ENCODE data around the gene CCDC177. TPM values are rescaled to one million over a fixed set of nuclear protein-coding genes. Genes with fewer than 3 reads are reported as not detected.

CCDC177 gene
- polyA plus RNA-seq, 2 of the 4 experiments (the other 2 are of a cell fraction): not detected

DNA sequence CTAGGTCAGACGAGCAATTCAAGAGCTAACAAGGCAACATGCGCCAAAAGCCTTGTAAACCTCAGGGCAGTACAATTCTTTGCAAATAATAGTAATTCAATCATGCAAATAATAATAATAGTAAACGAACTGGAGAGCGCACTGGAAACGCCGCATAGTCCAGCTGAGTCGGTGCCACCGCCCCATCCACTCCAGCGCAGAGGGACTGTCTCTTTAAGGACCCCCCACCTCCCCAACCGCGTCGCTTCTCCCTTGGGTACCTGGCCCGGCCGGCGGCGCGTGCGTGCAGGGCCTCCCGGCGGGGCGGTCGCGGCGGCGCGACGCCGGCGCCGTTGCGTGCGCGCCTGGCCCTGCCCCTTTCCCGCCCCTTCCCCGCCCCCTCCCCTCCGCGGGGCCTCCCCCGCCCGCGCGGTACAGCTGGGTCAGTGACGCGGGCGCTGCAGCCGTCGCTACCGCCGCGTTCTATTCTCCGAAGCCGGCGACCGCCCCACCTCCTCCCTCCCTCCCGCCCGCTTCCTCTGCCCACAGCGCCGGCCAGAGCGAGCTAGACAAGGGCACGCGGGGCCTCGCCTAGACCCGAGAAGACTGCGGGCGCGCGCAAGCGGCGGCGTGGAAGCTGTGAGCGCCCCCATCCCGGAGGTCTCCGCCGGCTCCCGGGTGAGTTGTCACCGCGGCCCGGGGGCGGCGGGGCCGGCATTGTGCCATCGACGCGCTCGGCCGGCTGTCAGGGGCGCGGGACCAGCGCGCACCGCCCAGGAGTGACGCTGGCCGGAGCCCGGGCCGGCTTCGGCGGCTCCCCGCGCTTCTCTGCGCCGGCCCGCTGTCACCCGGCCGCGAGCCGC, 36.7 kb upstream of the CCDC177 start, which contains the start of gene SUSD6:
TSS of gene SUSD6 (plus strand) at position 425 of the 842 bp plus-strand sequence. CDS start 46,997 bp downstream, outside the sequence.
- peak; percentile 89 to 92 for ATAC-seq
- Histone ChIP-seq H3K27ac (peak within 1 kb of the TSS; percentile 83 to 93), H3K4me1 (peaks cover 30% of the 10 kb centered on the region), H3K4me3 (peak within 1 kb of the TSS; percentile 95), H3K4me2 (peak within 1 kb of the TSS; percentile 93), H3K9me3 (no peaks in the 10 kb centered on the region)
- ChIA-PET CTCF (interaction anchor here (0.5 to 2.1 kb wide), 12 partner anchors 20 to 370 kb away, joined by 3 to 10 read pairs (median 4); no protein-coding TSS in a partner anchor), POLR2A (interaction anchor here (1.1 to 1.3 kb wide), 2 partner anchors 20 to 156 kb away, joined by 3 to 10 read pairs; partner anchors contain the start of gene SRSF5)
- TF ChIP-seq FOSL2 (IDR thresholded peaks at IDR 0.05) (no peak), FOSL2 (CRISPR knock-in tag; IDR thresholded peaks at IDR 0.05) (no peak), RARB (CRISPR knock-in tag; IDR thresholded peaks at IDR 0.05) (no peak), CBX8 (IDR thresholded peaks at IDR 0.05) (no peak), JUN (IDR thresholded peaks at IDR 0.05) (peak in 1 of 2 experiments; percentile 47; a peak in 1 of 5 replicates), POLR2A (IDR thresholded peaks at IDR 0.05; ENCODE audit: low read length) (peak; percentile 35), KDM1A (IDR thresholded peaks at IDR 0.05; ENCODE audit: low read depth) (no peak), RAD21 (conservative IDR thresholded peaks at IDR 0.05 in 1 of 2, IDR thresholded peaks at IDR 0.05 in 1 of 2) (peak in 1 of 2 experiments; percentile 25; a peak in 1 of 5 replicates), TP53 (CRISPR knock-in tag; IDR thresholded peaks at IDR 0.05) (no peak)
- TF ChIP-seq, protein P1, sequence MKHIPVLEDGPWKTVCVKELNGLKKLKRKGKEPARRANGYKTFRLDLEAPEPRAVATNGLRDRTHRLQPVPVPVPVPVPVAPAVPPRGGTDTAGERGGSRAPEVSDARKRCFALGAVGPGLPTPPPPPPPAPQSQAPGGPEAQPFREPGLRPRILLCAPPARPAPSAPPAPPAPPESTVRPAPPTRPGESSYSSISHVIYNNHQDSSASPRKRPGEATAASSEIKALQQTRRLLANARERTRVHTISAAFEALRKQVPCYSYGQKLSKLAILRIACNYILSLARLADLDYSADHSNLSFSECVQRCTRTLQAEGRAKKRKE (CRISPR knock-in tag; IDR thresholded peaks at IDR 0.05; ENCODE audit: low read depth): no peak
- TF ChIP-seq, protein P2, sequence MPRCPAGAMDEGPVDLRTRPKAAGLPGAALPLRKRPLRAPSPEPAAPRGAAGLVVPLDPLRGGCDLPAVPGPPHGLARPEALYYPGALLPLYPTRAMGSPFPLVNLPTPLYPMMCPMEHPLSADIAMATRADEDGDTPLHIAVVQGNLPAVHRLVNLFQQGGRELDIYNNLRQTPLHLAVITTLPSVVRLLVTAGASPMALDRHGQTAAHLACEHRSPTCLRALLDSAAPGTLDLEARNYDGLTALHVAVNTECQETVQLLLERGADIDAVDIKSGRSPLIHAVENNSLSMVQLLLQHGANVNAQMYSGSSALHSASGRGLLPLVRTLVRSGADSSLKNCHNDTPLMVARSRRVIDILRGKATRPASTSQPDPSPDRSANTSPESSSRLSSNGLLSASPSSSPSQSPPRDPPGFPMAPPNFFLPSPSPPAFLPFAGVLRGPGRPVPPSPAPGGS (IDR thresholded peaks at IDR 0.05): 0 out of 3 replicates have a peak, but pooled peaks have one; percentile 28
- TF ChIP-seq, protein P3, sequence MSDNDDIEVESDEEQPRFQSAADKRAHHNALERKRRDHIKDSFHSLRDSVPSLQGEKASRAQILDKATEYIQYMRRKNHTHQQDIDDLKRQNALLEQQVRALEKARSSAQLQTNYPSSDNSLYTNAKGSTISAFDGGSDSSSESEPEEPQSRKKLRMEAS (IDR thresholded peaks at IDR 0.05): peak; percentile 58; the same call in 1 of the 2 replicates
- TF ChIP-seq, protein P4, sequence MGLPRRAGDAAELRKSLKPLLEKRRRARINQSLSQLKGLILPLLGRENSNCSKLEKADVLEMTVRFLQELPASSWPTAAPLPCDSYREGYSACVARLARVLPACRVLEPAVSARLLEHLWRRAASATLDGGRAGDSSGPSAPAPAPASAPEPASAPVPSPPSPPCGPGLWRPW (IDR thresholded peaks at IDR 0.05): no peak
- WGBS (ENCODE audit: missing lambda C conversion rate): 1% methylated on average over 16 of the region's 105 CpGs
- no peak for FAIRE-seq
- peak; percentile 86 to 91 for DNase-seq (ENCODE audit: low read depth in 1 of 2, low spot score in 1 of 2)

DNA sequence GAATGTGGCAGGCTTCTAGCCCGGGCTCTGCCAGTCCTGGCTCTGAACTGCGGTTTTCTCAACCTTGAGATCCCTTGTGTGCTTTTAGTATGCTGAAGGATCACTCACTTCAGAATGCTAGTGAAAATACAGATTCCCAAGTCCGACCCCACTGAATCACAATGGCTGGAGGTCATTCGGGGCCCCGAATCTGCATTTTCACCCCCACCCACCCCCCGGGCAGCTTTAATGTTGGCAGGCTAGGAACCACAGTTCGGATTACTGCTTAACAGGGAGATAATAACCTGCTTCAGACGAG, 36.2 kb upstream of the CCDC177 start:
- Histone ChIP-seq H3K4me2 (peak overlapping the region; percentile 90), H3K9me3 (no peaks in the 10 kb centered on the region), H3K27ac (peak overlapping the region; percentile 75 to 93), H3K4me1 (peaks cover 36% of the 10 kb centered on the region), H3K4me3 (peak overlapping the region; percentile 95)
- TF ChIP-seq RCOR1 (IDR thresholded peaks at IDR 0.05; ENCODE audit: low read depth, low read length) (no peak), RNF2 (IDR thresholded peaks at IDR 0.05; ENCODE audit: borderline replicate concordance, low read depth) (no peak), EHMT2 (IDR thresholded peaks at IDR 0.05; ENCODE audit: low read depth) (no peak), CBX8 (IDR thresholded peaks at IDR 0.05) (no peak), NPAS2 (CRISPR knock-in tag; IDR thresholded peaks at IDR 0.05; ENCODE audit: borderline replicate concordance) (no peak), RARB (CRISPR knock-in tag; IDR thresholded peaks at IDR 0.05) (no peak), ZNF302 (CRISPR knock-in tag; IDR thresholded peaks at IDR 0.05) (no peak), BHLHE40 (IDR thresholded peaks at IDR 0.05; ENCODE audit: low read depth, low read length) (no peak), TP53 (CRISPR knock-in tag; IDR thresholded peaks at IDR 0.05) (no peak), FOSL2 (IDR thresholded peaks at IDR 0.05) (no peak), FOSL2 (CRISPR knock-in tag; IDR thresholded peaks at IDR 0.05) (no peak), MYC (IDR thresholded peaks at IDR 0.05; ENCODE audit: borderline replicate concordance, low read length) (no peak), TFCP2L1 (CRISPR knock-in tag; IDR thresholded peaks at IDR 0.05) (no peak), CEBPB (IDR thresholded peaks at IDR 0.05) (no peak), ZFP36 (IDR thresholded peaks at IDR 0.05; ENCODE audit: borderline replicate concordance, partially characterized antibody) (no peak), SMC3 (IDR thresholded peaks at IDR 0.05) (no peak)
- TF ChIP-seq, protein P5, sequence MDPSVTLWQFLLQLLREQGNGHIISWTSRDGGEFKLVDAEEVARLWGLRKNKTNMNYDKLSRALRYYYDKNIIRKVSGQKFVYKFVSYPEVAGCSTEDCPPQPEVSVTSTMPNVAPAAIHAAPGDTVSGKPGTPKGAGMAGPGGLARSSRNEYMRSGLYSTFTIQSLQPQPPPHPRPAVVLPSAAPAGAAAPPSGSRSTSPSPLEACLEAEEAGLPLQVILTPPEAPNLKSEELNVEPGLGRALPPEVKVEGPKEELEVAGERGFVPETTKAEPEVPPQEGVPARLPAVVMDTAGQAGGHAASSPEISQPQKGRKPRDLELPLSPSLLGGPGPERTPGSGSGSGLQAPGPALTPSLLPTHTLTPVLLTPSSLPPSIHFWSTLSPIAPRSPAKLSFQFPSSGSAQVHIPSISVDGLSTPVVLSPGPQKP (IDR thresholded peaks at IDR 0.05; ENCODE audit: low read depth, low read length): no peak
- TF ChIP-seq, protein P6, sequence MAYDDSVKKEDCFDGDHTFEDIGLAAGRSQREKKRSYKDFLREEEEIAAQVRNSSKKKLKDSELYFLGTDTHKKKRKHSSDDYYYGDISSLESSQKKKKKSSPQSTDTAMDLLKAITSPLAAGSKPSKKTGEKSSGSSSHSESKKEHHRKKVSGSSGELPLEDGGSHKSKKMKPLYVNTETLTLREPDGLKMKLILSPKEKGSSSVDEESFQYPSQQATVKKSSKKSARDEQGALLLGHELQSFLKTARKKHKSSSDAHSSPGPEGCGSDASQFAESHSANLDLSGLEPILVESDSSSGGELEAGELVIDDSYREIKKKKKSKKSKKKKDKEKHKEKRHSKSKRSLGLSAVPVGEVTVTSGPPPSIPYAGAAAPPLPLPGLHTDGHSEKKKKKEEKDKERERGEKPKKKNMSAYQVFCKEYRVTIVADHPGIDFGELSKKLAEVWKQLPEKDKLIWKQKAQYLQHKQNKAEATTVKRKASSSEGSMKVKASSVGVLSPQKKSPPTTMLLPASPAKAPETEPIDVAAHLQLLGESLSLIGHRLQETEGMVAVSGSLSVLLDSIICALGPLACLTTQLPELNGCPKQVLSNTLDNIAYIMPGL (CRISPR knock-in tag; IDR thresholded peaks at IDR 0.05; ENCODE audit: borderline replicate concordance): no peak
- TF ChIP-seq, protein P3 (IDR thresholded peaks at IDR 0.05): no peak
- TF ChIP-seq, protein P7, sequence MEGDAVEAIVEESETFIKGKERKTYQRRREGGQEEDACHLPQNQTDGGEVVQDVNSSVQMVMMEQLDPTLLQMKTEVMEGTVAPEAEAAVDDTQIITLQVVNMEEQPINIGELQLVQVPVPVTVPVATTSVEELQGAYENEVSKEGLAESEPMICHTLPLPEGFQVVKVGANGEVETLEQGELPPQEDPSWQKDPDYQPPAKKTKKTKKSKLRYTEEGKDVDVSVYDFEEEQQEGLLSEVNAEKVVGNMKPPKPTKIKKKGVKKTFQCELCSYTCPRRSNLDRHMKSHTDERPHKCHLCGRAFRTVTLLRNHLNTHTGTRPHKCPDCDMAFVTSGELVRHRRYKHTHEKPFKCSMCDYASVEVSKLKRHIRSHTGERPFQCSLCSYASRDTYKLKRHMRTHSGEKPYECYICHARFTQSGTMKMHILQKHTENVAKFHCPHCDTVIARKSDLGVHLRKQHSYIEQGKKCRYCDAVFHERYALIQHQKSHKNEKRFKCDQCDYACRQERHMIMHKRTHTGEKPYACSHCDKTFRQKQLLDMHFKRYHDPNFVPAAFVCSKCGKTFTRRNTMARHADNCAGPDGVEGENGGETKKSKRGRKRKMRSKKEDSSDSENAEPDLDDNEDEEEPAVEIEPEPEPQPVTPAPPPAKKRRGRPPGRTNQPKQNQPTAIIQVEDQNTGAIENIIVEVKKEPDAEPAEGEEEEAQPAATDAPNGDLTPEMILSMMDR (IDR thresholded peaks at IDR 0.05): no peak
- ATAC-seq: no peak
- WGBS (ENCODE audit: missing lambda C conversion rate): 28% methylated on average over 6 of the region's 8 CpGs
- DNase-seq (ENCODE audit: low read depth in 1 of 2, low spot score in 1 of 2): no peak
- FAIRE-seq: no peak
- POLR2A ChIA-PET: interaction anchor here (1.1 to 1.3 kb wide), 2 partner anchors 20 to 157 kb away, joined by 3 to 10 read pairs; partner anchors contain the start of gene SRSF5
- CTCF ChIA-PET: interaction anchor here (0.7 to 2.1 kb wide), 3 partner anchors 26 to 369 kb away, joined by 3 to 7 read pairs (median 5); no protein-coding TSS in a partner anchor
